HepG2 (cell line): Measurements from ENCODE around the gene GTF2A1. TPM values are rescaled to one million over a fixed set of nuclear protein-coding genes. Genes with fewer than 3 reads are reported as not detected.
A peak's percentile ranks its signal among the peaks of the same experiment; 100 is the strongest.

ENCODE experiments used
- CC2D1A ChIP-seq: sonication (generic); formaldehyde crosslinking; IDR thresholded peaks from 2 replicates; pipeline ENCODE4 v1.8.1; 2023; ENCODE audit warnings: mild to moderate bottlenecking, missing genetic modification reagents
- FLYWCH1 ChIP-seq: sonication (generic); formaldehyde crosslinking; IDR thresholded peaks from 2 replicates; pipeline ENCODE4 v1.8.1; 2023; ENCODE audit warnings: mild to moderate bottlenecking, missing genetic modification reagents
- FOXA3 ChIP-seq: IDR thresholded peaks from 2 replicates; pipeline ENCODE4 v1.6.1; 2016; ENCODE audit warnings: missing genetic modification reagents, missing compliant biosample characterization
- GABPB1 ChIP-seq: IDR thresholded peaks from 2 replicates; pipeline ENCODE4 v1.6.1; 2016; ENCODE audit warnings: mild to moderate bottlenecking, missing genetic modification reagents, moderate library complexity, missing compliant biosample characterization
- HDAC6 ChIP-seq: fragments of 200-600 bp; sonication (generic); IDR thresholded peaks from 2 replicates; pipeline ENCODE4 v1.7.0; 2017; ENCODE audit warnings: mild to moderate bottlenecking, antibody characterized with exemption, low read length, low read depth
- RAD21 ChIP-seq: fragments of 450-650 bp; formaldehyde crosslinking; IDR thresholded peaks from 2 replicates; pipeline ENCODE4 v1.5.0; 2020; ENCODE audit warnings: mild to moderate bottlenecking
- ZNF263 ChIP-seq: sonication (generic); formaldehyde crosslinking; IDR thresholded peaks from 2 replicates; pipeline ENCODE4 v1.4.0; 2020; ENCODE audit warnings: missing genetic modification reagents
- ZNF468 ChIP-seq: sonication (generic); formaldehyde crosslinking; IDR thresholded peaks from 2 replicates; pipeline ENCODE4 v1.8.0; 2022; ENCODE audit warnings: mild to moderate bottlenecking, moderate library complexity, missing genetic modification reagents
- ZNF615 ChIP-seq: sonication (generic); formaldehyde crosslinking; IDR thresholded peaks from 2 replicates; pipeline ENCODE4 v1.5.0; 2020; ENCODE audit warnings: mild to moderate bottlenecking, missing genetic modification reagents, borderline replicate concordance
- ZSCAN12 ChIP-seq: sonication (generic); formaldehyde crosslinking; IDR thresholded peaks from 2 replicates; pipeline ENCODE4 v1.9.0; 2021; ENCODE audit warnings: mild to moderate bottlenecking, missing genetic modification reagents
- polyA plus RNA-seq, 8 experiments: library from polyadenylated mRNA; depleted of rRNA in 3 of 8; stranded (reverse) in 7 of 8; unstranded in 1 of 8; fragments of >200 nt; fragmentation: Illumina TruSeq in 4 of 8; extraction: Trizol in 4 of 8; gene quantifications; 2 replicates each; pipeline versions ENCODE4 v1.2.1 to v1.2.3, GENCODE V29; 2011 to 2016; ENCODE audit warnings: low read depth in 4 of 8, missing spikeins in 1 of 8, mixed read lengths in 1 of 8; ENCODE audit not compliant: insufficient read depth in 1 of 8
- total RNA-seq, 5 experiments: library from RNA; depleted of rRNA; stranded (reverse); fragments of >200 nt; fragmentation: Illumina TruSeq; extraction: Trizol; gene quantifications; 2 replicates each; pipeline ENCODE4 v1.2.3, GENCODE V29; 2016; ENCODE audit warnings: low read depth in 1 of 5
- TF ChIP-seq, protein P1 (sequence below): sonication (generic); formaldehyde crosslinking; IDR thresholded peaks from 2 replicates; pipeline ENCODE4 v1.4.0; 2020; ENCODE audit warnings: missing genetic modification reagents
- TF ChIP-seq, protein P2 (sequence below): sonication (generic); formaldehyde crosslinking; IDR thresholded peaks from 2 replicates; pipeline ENCODE4 v1.8.0; 2022; ENCODE audit warnings: missing genetic modification reagents, mild to moderate bottlenecking, inconsistent platforms, borderline replicate concordance
- TF ChIP-seq, protein P3 (sequence below): sonication (generic); formaldehyde crosslinking; IDR thresholded peaks from 2 replicates; pipeline ENCODE4 v1.8.0; 2022; ENCODE audit warnings: low read depth, missing genetic modification reagents
- TF ChIP-seq, protein P4 (sequence below): sonication (generic); formaldehyde crosslinking; IDR thresholded peaks from 2 replicates; pipeline ENCODE4 v1.4.0; 2020; ENCODE audit warnings: missing genetic modification reagents, borderline replicate concordance
- TF ChIP-seq, protein P5 (sequence below): sonication (generic); formaldehyde crosslinking; IDR thresholded peaks from 2 replicates; pipeline ENCODE4 v1.4.0; 2020; ENCODE audit warnings: missing genetic modification reagents

The GTF2A1 gene
- total and polyA plus RNA-seq, 2 of the 13 experiments (the other 11 are each of a cell fraction or from before 2014, with no cell fraction given), result 14.9 to 17.5 TPM

DNA sequence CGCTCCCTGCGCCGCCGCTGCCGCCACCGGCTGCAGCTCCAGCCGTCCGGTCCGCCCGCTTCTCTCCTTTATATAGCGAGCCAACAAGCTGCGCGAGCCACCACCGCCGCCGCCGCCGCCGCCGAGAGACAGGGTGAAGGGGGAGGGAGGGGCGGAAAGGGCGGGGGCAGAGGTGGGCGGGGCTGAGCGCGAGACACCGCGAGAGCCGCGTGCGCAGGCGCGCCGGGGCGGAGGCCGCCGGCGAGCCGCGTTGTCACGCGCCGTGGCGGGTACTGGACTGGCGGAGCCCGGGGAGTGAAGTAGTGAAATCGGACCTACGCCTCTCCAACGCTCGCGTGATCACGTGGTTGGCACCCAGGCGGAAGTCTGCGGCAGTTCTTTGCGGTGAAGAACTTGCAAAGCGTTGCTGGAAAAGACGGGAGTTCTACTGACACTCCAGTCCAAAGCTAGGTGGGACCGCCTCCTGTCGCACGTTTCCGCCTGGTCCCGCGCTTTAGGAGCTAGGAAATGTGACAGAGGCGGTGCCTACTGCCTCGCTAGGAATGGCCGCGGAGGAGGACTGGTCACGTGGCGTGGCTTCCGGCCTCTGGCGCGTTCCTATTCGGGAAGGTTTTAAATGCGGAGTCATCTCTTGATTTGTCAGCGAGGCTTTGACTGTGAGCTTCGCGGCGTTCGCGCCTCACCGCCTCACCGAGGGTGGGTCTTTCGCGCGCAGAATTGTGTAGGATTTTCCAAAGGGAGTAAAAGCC lies at the start of gene GTF2A1 (continued):
- TF ChIP-seq, protein P1, sequence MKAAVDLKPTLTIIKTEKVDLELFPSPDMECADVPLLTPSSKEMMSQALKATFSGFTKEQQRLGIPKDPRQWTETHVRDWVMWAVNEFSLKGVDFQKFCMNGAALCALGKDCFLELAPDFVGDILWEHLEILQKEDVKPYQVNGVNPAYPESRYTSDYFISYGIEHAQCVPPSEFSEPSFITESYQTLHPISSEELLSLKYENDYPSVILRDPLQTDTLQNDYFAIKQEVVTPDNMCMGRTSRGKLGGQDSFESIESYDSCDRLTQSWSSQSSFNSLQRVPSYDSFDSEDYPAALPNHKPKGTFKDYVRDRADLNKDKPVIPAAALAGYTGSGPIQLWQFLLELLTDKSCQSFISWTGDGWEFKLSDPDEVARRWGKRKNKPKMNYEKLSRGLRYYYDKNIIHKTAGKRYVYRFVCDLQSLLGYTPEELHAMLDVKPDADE (CRISPR knock-in tag), result 0 out of 2 replicates have a peak, but pooled peaks have one; percentile 63
- TF ChIP-seq FOXA3 (no peak; the same call in 1 of the 2 replicates), ZNF263 (CRISPR knock-in tag) (peak; percentile 41), ZNF615 (CRISPR knock-in tag) (0 out of 2 replicates have a peak, but pooled peaks have one; percentile 13), ZSCAN12 (CRISPR knock-in tag) (0 out of 2 replicates have a peak, but pooled peaks have one; percentile 94), GABPB1 (CRISPR knock-in tag) (peak; percentile 87), RAD21 (CRISPR knock-in tag) (0 out of 2 replicates have a peak, but pooled peaks have one; percentile 37), FLYWCH1 (CRISPR knock-in tag) (no peak), CC2D1A (CRISPR knock-in tag) (0 out of 2 replicates have a peak, but pooled peaks have one; percentile 89), ZNF468 (CRISPR knock-in tag) (peak; percentile 72), HDAC6 (no peak)
- TF ChIP-seq, protein P2, sequence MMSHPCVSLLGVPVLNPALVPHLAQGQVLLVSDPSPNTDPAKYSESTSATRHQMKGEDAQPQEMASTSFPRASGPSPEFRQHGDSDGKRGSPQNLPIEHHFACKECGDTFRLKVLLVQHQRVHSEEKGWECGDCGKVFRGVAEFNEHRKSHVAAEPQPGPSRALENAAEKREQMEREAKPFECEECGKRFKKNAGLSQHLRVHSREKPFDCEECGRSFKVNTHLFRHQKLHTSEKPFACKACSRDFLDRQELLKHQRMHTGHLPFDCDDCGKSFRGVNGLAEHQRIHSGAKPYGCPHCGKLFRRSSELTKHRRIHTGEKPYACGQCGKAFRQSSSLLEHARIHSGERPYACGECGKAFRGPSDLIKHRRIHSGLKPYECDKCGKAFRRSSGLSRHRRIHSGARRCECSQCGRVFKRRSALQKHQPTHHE (CRISPR knock-in tag), result no peak; the same call in 1 of the 2 replicates
- TF ChIP-seq, protein P3, sequence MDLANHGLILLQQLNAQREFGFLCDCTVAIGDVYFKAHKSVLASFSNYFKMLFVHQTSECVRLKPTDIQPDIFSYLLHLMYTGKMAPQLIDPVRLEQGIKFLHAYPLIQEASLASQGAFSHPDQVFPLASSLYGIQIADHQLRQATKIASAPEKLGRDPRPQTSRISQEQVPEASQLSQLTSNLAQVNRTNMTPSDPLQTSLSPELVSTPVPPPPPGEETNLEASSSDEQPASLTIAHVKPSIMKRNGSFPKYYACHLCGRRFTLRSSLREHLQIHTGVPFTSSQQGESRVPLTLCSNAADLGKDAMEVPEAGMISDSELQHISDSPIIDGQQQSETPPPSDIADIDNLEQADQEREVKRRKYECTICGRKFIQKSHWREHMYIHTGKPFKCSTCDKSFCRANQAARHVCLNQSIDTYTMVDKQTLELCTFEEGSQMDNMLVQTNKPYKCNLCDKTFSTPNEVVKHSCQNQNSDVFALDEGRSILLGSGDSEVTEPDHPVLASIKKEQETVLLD (CRISPR knock-in tag), result peak; percentile 81; the same call in 1 of the 2 replicates
- TF ChIP-seq, protein P4, sequence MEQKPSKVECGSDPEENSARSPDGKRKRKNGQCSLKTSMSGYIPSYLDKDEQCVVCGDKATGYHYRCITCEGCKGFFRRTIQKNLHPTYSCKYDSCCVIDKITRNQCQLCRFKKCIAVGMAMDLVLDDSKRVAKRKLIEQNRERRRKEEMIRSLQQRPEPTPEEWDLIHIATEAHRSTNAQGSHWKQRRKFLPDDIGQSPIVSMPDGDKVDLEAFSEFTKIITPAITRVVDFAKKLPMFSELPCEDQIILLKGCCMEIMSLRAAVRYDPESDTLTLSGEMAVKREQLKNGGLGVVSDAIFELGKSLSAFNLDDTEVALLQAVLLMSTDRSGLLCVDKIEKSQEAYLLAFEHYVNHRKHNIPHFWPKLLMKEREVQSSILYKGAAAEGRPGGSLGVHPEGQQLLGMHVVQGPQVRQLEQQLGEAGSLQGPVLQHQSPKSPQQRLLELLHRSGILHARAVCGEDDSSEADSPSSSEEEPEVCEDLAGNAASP (CRISPR knock-in tag), result no peak
- TF ChIP-seq, protein P5, sequence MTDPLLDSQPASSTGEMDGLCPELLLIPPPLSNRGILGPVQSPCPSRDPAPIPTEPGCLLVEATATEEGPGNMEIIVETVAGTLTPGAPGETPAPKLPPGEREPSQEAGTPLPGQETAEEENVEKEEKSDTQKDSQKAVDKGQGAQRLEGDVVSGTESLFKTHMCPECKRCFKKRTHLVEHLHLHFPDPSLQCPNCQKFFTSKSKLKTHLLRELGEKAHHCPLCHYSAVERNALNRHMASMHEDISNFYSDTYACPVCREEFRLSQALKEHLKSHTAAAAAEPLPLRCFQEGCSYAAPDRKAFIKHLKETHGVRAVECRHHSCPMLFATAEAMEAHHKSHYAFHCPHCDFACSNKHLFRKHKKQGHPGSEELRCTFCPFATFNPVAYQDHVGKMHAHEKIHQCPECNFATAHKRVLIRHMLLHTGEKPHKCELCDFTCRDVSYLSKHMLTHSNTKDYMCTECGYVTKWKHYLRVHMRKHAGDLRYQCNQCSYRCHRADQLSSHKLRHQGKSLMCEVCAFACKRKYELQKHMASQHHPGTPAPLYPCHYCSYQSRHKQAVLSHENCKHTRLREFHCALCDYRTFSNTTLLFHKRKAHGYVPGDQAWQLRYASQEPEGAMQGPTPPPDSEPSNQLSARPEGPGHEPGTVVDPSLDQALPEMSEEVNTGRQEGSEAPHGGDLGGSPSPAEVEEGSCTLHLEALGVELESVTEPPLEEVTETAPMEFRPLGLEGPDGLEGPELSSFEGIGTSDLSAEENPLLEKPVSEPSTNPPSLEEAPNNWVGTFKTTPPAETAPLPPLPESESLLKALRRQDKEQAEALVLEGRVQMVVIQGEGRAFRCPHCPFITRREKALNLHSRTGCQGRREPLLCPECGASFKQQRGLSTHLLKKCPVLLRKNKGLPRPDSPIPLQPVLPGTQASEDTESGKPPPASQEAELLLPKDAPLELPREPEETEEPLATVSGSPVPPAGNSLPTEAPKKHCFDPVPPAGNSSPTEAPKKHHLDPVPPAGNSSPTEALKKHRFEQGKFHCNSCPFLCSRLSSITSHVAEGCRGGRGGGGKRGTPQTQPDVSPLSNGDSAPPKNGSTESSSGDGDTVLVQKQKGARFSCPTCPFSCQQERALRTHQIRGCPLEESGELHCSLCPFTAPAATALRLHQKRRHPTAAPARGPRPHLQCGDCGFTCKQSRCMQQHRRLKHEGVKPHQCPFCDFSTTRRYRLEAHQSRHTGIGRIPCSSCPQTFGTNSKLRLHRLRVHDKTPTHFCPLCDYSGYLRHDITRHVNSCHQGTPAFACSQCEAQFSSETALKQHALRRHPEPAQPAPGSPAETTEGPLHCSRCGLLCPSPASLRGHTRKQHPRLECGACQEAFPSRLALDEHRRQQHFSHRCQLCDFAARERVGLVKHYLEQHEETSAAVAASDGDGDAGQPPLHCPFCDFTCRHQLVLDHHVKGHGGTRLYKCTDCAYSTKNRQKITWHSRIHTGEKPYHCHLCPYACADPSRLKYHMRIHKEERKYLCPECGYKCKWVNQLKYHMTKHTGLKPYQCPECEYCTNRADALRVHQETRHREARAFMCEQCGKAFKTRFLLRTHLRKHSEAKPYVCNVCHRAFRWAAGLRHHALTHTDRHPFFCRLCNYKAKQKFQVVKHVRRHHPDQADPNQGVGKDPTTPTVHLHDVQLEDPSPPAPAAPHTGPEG (CRISPR knock-in tag), result peak; percentile 24; the same call in 1 of the 2 replicates
